H1 (cell line): ENCODE results near the gene ARID1B. TPM values are rescaled to one million over a fixed set of nuclear protein-coding genes. Genes with fewer than 3 reads are reported as not detected.

Experiments used
- CHD1 ChIP-seq: IDR thresholded peaks from 2 replicates; pipeline ENCODE4 v1.6.1; 2012; ENCODE audit warnings: low read depth, low read length, improper control_type of control experiment
- CHD7 ChIP-seq: fragments of 300-600 bp; sonication (generic); IDR thresholded peaks from 2 replicates; pipeline ENCODE4 v1.7.1; 2012; ENCODE audit warnings: low read length, moderate library complexity, mild to moderate bottlenecking, inconsistent platforms; ENCODE audit not compliant: insufficient replicate concordance
- EP300 ChIP-seq, 2 experiments: IDR thresholded peaks; 1 replicate in 1 of 2; 2 replicates in 1 of 2; pipeline ENCODE4 v1.6.1; 2011 to 2012; ENCODE audit warnings: low read depth in 2 of 2, low read length in 2 of 2, mild to moderate bottlenecking in 2 of 2, borderline replicate concordance in 1 of 2, inconsistent platforms in 1 of 2, moderate library complexity in 1 of 2
- HDAC6 ChIP-seq: IDR thresholded peaks from one replicate; pipeline ENCODE4 v1.7.1; 2012; ENCODE audit warnings: low read depth, mild to moderate bottlenecking, inconsistent platforms, low read length, moderate library complexity
- KDM5A ChIP-seq: fragments of 200-600 bp; IDR thresholded peaks from 2 replicates; pipeline ENCODE4 v1.7.1; 2012; ENCODE audit warnings: mild to moderate bottlenecking, low read length, inconsistent platforms, mixed read lengths
- NANOG ChIP-seq: IDR thresholded peaks from 2 replicates; pipeline ENCODE4 v1.6.1; 2011; ENCODE audit warnings: low read length, low read depth, mild to moderate bottlenecking, inconsistent platforms; ENCODE audit not compliant: insufficient read depth, poor library complexity, severe bottlenecking
- RXRA ChIP-seq: IDR thresholded peaks from 2 replicates; pipeline ENCODE4 v1.6.1; 2011; ENCODE audit warnings: low read depth, mild to moderate bottlenecking, low read length, moderate library complexity; ENCODE audit not compliant: insufficient read depth
- SIX5 ChIP-seq: IDR thresholded peaks from 2 replicates; pipeline ENCODE4 v1.6.1; 2011; ENCODE audit warnings: mild to moderate bottlenecking, low read depth, low read length
- SP4 ChIP-seq: IDR thresholded peaks from 2 replicates; pipeline ENCODE4 v1.6.1; 2012; ENCODE audit warnings: low read length, inconsistent platforms
- TEAD4 ChIP-seq: IDR thresholded peaks from 2 replicates; pipeline ENCODE4 v1.6.1; 2012; ENCODE audit warnings: low read depth, low read length, inconsistent platforms, mixed read lengths
- polyA plus RNA-seq, 7 experiments: library from polyadenylated mRNA; depleted of rRNA in 3 of 7; stranded (reverse) in 5 of 7; unstranded in 2 of 7; fragments of >200 nt in 5 of 7; fragments of 200-250 nt in 2 of 7; gene quantifications; 1 replicate in 5 of 7; 2 replicates in 1 of 7; 4 replicates in 1 of 7; pipeline versions ENCODE4 v1.2.1 to v1.2.3, GENCODE V29; 2011 to 2013; ENCODE audit warnings: missing spikeins in 2 of 7, mixed read lengths in 2 of 7
- total RNA-seq: library from RNA; stranded (reverse); fragmentation: NEBNext Ultra II Directional; extraction: Animal tissue kit (Norgen Biotek cat#: 25700); gene quantifications from 2 replicates; pipeline ENCODE4 v1.2.1, GENCODE V29; 2021

The ARID1B gene
- total and polyA plus RNA-seq, 2 of the 8 experiments (the other 6 are each of a cell fraction or from before 2014, with no cell fraction given): 24.3 to 70.3 TPM

DNA sequence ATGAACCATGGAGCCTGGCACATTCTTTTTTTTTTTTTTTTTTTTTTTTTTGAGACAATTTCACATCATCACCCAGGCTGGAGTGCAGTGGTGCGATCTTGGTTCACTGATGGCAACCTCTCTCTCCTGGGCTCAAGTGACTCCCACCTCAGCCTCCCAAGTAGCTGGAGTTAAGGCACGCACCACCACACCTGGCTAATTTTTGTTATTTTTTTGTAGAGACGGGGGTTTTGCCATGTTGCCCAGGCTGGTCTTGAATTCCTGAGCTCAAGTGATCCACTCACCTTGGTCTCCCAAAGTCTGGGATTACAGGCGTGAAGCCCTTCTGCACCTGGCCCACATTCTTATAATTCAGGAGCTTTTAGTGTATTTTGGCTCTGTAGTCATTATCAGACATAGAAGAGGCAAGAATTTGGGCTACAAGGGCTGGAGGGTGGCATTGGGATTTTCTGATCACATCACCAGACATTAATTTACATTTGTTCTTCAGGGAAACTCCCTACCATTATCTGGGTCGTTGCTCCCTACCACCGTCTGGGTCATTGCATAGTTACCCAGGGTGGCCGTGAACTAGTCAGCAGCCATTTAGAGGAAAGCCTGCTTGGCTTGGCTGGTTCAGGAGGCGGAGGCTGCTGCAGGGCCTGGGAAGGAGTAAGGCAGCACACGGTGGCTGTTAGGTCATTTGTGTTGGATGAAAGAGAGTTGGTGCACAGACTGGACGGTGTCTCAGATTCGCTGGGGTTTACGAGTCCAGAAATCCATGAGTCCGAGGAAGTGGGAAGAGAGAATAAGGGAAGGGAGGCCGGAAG, 17.6 kb downstream of the ARID1B start (continued):
- no peak for TF ChIP-seq CHD7
- no peak for TF ChIP-seq SP4
- no peak for TF ChIP-seq RXRA
- TF ChIP-seq EP300 (IDR thresholded peaks at IDR 0.05; ENCODE audit: borderline replicate concordance in 1 of 2, low read depth in 2 of 2, low read length in 2 of 2): no peak
- TF ChIP-seq SIX5: no peak
- TF ChIP-seq HDAC6: no peak
- TF ChIP-seq CHD1: no peak
- no peak for TF ChIP-seq TEAD4
- no peak for TF ChIP-seq KDM5A
- TF ChIP-seq NANOG: no peak
- TF ChIP-seq, all 59 proteins: peak for 0
